SK-N-SH (cell line): ENCODE data around the gene IQCK. TPM values are rescaled to one million over a fixed set of nuclear protein-coding genes. Genes with fewer than 3 reads are reported as not detected.

Experiments
- CTCF ChIA-PET: fragments of 300-600, 350-600 bp; formaldehyde crosslinking; extraction: SDS; loops from one replicate; lab custom pipeline; 2021; lab: Yijun Ruan, JAX
- POLR2A ChIA-PET: fragments of 350-600 bp; sonication (Branson Sonifier 250); formaldehyde crosslinking; extraction: SDS; loops from one replicate; lab custom pipeline; 2020; ENCODE audit warnings: antibody characterized with exemption, inconsistent platforms; lab: Yijun Ruan, JAX
- DNase-seq: peaks from one replicate; pipeline ENCODE4 v3.0.0; 2012
- H2AFZ ChIP-seq: fragments of 200-600 bp; sonication (generic); 2 replicates; pipeline ENCODE4 v1.8.1; 2016; ENCODE audit warnings: antibody characterized with exemption, mild to moderate bottlenecking, low read depth
- H3F3A ChIP-seq: fragments of 200-600 bp; sonication (generic); replicated peaks from 2 replicates; pipeline ENCODE3; 2016; ENCODE audit warnings: antibody characterized with exemption, mild to moderate bottlenecking; ENCODE audit not compliant: insufficient read depth
- H3K27ac ChIP-seq, 2 experiments: fragments of 200-500 bp in 1 of 2; fragments of 200-600 bp in 1 of 2; sonication (Bioruptor generic) in 1 of 2; sonication (generic), shearing (Covaris generic) in 1 of 2; 2 replicates each; pipeline versions ENCODE4 v1.5.1 to v1.6.1; 2014 to 2016; ENCODE audit warnings: low read depth in 2 of 2, inconsistent platforms in 1 of 2, low read length in 1 of 2, mild to moderate bottlenecking in 1 of 2, mixed read lengths in 1 of 2
- H3K27me3 ChIP-seq: fragments of 200-600 bp; sonication (generic), shearing (Covaris generic); 2 replicates; pipeline ENCODE4 v1.6.1; 2016; ENCODE audit warnings: mixed run types; ENCODE audit not compliant: insufficient read depth
- H3K36me3 ChIP-seq, 2 experiments: fragments of 200-500 bp in 1 of 2; fragments of 200-600 bp in 1 of 2; sonication (Bioruptor generic) in 1 of 2; sonication (generic) in 1 of 2; replicated peaks in 1 of 2; 2 replicates each; pipeline versions ENCODE3 to v1.5.1; 2014 to 2016; ENCODE audit warnings: low read length in 1 of 2, mild to moderate bottlenecking in 1 of 2; ENCODE audit not compliant: insufficient read depth in 2 of 2, control insufficient read depth in 1 of 2
- H3K4me1 ChIP-seq, 2 experiments: fragments of 200-500 bp in 1 of 2; fragments of 200-600 bp in 1 of 2; sonication (Bioruptor generic) in 1 of 2; sonication (generic), shearing (Covaris generic) in 1 of 2; 2 replicates each; pipeline versions ENCODE4 v1.5.1 to v1.6.1; 2014 to 2016; ENCODE audit warnings: low read depth in 1 of 2, low read length in 1 of 2, mixed run types in 1 of 2; ENCODE audit not compliant: insufficient read depth in 2 of 2, control insufficient read depth in 1 of 2
- H3K4me2 ChIP-seq: fragments of 200-600 bp; sonication (generic), shearing (Covaris generic); 2 replicates; pipeline ENCODE4 v1.6.1; 2017; ENCODE audit warnings: mixed run types
- H3K4me3 ChIP-seq, 2 experiments: fragments of 200-500 bp in 1 of 2; fragments of 200-600 bp in 1 of 2; sonication (Bioruptor generic) in 1 of 2; sonication (generic), shearing (Covaris generic) in 1 of 2; 2 replicates each; pipeline versions ENCODE4 v1.5.1 to v1.8.1; 2014 to 2016; ENCODE audit warnings: low read depth in 2 of 2, inconsistent platforms in 1 of 2, low read length in 1 of 2, mild to moderate bottlenecking in 1 of 2, mixed read lengths in 1 of 2, moderate library complexity in 1 of 2
- H3K79me2 ChIP-seq: fragments of 200-600 bp; sonication (generic); 2 replicates; pipeline ENCODE4 v1.8.1; 2017; ENCODE audit warnings: mild to moderate bottlenecking; ENCODE audit not compliant: insufficient read depth
- H3K9ac ChIP-seq: fragments of 200-600 bp; sonication (generic); 2 replicates; pipeline ENCODE4 v1.6.1; 2017; ENCODE audit warnings: mixed run types
- H3K9me2 ChIP-seq: fragments of 200-600 bp; sonication (generic); 2 replicates; pipeline ENCODE4 v1.6.1; 2017; ENCODE audit warnings: mixed run types
- H3K9me3 ChIP-seq: fragments of 200-600 bp; sonication (generic); 2 replicates; pipeline ENCODE4 v1.6.1; 2017; ENCODE audit warnings: mixed run types, mild to moderate bottlenecking, moderate library complexity
- H4K20me1 ChIP-seq: fragments of 200-600 bp; sonication (generic); 2 replicates; pipeline ENCODE4 v1.6.1; 2017; ENCODE audit warnings: mild to moderate bottlenecking, mixed run types; ENCODE audit not compliant: insufficient read depth
- EP300 ChIP-seq, 2 experiments: IDR thresholded peaks; 2 replicates each; pipeline versions ENCODE4 v1.4.0 to v1.6.1; 2012; ENCODE audit warnings: borderline replicate concordance in 1 of 2, low read depth in 1 of 2, low read length in 1 of 2
- FOXJ3 ChIP-seq: sonication (generic); formaldehyde crosslinking; IDR thresholded peaks from 2 replicates; pipeline ENCODE4 v1.5.1; 2020; ENCODE audit warnings: mild to moderate bottlenecking, missing genetic modification reagents
- IRF3 ChIP-seq: fragments of 150-350 bp; IDR thresholded peaks from 2 replicates; pipeline ENCODE4 v1.6.1; 2016; ENCODE audit warnings: mild to moderate bottlenecking, low read depth, low read length
- MEF2A ChIP-seq: IDR thresholded peaks from 2 replicates; pipeline ENCODE4 v1.4.0; 2012; ENCODE audit warnings: low read depth, borderline replicate concordance
- SMC3 ChIP-seq: IDR thresholded peaks from 2 replicates; pipeline ENCODE4 v1.6.1; 2012; ENCODE audit warnings: low read depth, low read length, improper control_type of control experiment
- TEAD4 ChIP-seq: IDR thresholded peaks from 2 replicates; pipeline ENCODE4 v1.4.0; 2012; ENCODE audit warnings: mild to moderate bottlenecking, borderline replicate concordance; ENCODE audit not compliant: insufficient read depth
- USF2 ChIP-seq: fragments of 150-350 bp; IDR thresholded peaks from 2 replicates; pipeline ENCODE4 v1.6.1; 2017; ENCODE audit warnings: antibody characterized with exemption, low read length, low read depth, borderline replicate concordance
- WGBS: methylation state at CpG from one replicate; pipeline ENCODE4 v1.1.6; 2017; ENCODE audit warnings: low lambda C conversion rate; 5-methylcytosine and 5-hydroxymethylcytosine counted together
- polyA plus RNA-seq, 3 experiments: library from polyadenylated mRNA; depleted of rRNA; stranded (reverse); fragments of >200 nt; gene quantifications; 2 replicates each; pipeline ENCODE4 v1.2.3, GENCODE V29; 2012
- TF ChIP-seq, protein P1 (sequence below): IDR thresholded peaks from 2 replicates; pipeline ENCODE4 v1.4.0; 2012; ENCODE audit warnings: low read depth, borderline replicate concordance
- TF ChIP-seq, protein P2 (sequence below): IDR thresholded peaks from 2 replicates; pipeline ENCODE4; 2012

The IQCK gene
- polyA plus RNA-seq, 1 of the 3 experiments (the other 2 are of a cell fraction) = 7.3 TPM

- TF ChIP-seq TEAD4 (no peak), IRF3 (no peak), FOXJ3 (CRISPR knock-in tag) (no peak), MEF2A (no peak), EP300 (IDR thresholded peaks at IDR 0.05; ENCODE audit: borderline replicate concordance in 1 of 2, low read depth in 1 of 2, low read length in 1 of 2) (no peak), SMC3 (no peak)
- TF ChIP-seq, protein P1, sequence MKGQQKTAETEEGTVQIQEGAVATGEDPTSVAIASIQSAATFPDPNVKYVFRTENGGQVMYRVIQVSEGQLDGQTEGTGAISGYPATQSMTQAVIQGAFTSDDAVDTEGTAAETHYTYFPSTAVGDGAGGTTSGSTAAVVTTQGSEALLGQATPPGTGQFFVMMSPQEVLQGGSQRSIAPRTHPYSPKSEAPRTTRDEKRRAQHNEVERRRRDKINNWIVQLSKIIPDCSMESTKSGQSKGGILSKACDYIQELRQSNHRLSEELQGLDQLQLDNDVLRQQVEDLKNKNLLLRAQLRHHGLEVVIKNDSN = no peak
- TF ChIP-seq, protein P2, sequence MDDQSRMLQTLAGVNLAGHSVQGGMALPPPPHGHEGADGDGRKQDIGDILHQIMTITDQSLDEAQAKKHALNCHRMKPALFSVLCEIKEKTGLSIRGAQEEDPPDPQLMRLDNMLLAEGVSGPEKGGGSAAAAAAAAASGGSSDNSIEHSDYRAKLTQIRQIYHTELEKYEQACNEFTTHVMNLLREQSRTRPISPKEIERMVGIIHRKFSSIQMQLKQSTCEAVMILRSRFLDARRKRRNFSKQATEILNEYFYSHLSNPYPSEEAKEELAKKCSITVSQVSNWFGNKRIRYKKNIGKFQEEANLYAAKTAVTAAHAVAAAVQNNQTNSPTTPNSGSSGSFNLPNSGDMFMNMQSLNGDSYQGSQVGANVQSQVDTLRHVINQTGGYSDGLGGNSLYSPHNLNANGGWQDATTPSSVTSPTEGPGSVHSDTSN = no peak
- TF ChIP-seq, all 33 proteins: peak for 0
- Histone ChIP-seq H3K4me2 (no peak overlapping the region), H3K79me2 (no peaks in the 10 kb centered on the region), H3K27me3 (no peaks in the 10 kb centered on the region), H3K27ac (no peak overlapping the region), H3K9ac (no peak overlapping the region), H4K20me1 (no peaks in the 10 kb centered on the region), H3F3A (no peaks in the 10 kb centered on the region), H3K9me3 (no peaks in the 10 kb centered on the region), H3K36me3 (no peaks in the 10 kb centered on the region), H3K4me3 (no peak overlapping the region), H3K4me1 (no peaks in the 10 kb centered on the region), H3K9me2 (no peaks in the 10 kb centered on the region), H2AFZ (no peak overlapping the region)
- no peak for DNase-seq
- POLR2A ChIA-PET = no interaction called here
- WGBS = 52% methylated on average over 2 of the region's 2 CpGs
- CTCF ChIA-PET = no interaction called here
Observed at GRCh38 chr16:19774024-19774423, 56.0 kb downstream of the IQCK start.

DNA sequence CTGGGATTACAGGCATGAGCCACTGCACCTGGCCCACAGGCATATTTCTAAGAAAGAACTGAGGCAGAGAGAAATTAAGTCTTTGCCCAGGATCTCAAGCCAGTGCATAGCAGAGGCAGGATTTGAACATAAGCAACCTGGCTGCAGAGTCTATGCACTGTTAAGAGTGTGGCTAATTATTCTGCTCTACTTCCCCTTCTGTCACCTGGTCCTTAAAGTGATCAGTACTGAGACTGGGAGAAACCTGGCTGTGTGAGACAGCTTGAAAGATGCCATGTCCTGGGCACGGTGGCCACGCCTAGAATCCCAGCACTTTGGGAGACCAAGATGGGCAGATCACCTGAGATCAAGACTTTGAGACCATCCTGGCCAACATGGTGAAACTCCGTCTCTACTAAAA, 58.1 kb downstream of the IQCK start:
- Histone ChIP-seq H4K20me1 (no peaks in the 10 kb centered on the region), H3K4me3 (no peak overlapping the region), H3K9me2 (no peaks in the 10 kb centered on the region), H3F3A (no peaks in the 10 kb centered on the region), H3K27me3 (no peaks in the 10 kb centered on the region), H3K4me2 (no peak overlapping the region), H3K9me3 (no peaks in the 10 kb centered on the region), H3K9ac (no peak overlapping the region), H3K79me2 (no peaks in the 10 kb centered on the region), H3K27ac (no peak overlapping the region), H3K36me3 (no peaks in the 10 kb centered on the region), H3K4me1 (no peaks in the 10 kb centered on the region), H2AFZ (no peak overlapping the region)
- CTCF ChIA-PET = no interaction called here
- POLR2A ChIA-PET = no interaction called here
- WGBS = 97% methylated on average over 3 of the region's 3 CpGs
- TF ChIP-seq FOXJ3 (CRISPR knock-in tag) = no peak
- TF ChIP-seq USF2 = no peak
- DNase-seq = no peak
